Measurements from ENCODE around the gene BARD1.
"Not testable (repeated sequence)": the region's sequence is repeated elsewhere in the genome, so short reads cannot be mapped to it uniquely, and the experiment has no call there.

The BARD1 gene

DNA sequence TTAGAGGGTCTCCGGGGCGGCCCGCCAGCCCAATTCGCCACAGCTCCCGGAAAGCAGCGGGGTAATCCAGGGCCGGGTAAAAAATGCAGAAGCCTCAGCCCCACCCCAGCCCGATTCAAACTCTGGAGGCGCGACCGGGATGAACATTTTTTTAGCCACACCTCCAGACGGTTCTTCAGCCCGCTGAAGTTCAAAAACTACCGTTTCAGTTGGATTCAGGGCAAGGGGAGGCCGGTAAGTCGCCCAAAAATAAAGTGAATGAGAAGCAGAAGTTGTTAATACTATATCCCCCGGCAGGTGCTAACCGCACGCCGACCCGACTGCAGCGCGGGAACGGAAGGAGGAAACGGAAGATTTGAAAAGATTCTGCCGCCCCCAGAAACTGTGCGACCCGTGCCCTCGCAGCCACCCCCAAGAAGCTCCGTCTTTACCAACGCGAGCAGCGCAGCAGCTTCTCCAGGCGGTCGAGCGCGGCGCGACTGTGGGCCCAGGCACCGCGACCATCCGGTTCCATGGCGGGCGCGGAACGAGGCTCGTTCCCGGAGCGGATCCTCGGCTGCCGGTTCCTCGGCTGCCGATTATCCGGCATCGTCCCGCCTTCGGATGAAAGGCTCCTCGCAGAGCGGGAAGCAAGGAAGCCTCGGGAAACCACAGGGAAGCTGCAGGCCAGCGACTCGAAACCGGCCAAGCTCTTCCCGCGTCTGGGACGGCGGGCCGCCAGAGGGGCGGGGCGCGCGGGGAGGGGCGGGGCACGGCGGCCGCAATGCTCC lies at the start of gene BARD1:
Gene BARD1, minus strand, starts transcription at position 703 of the 770 bp plus-strand sequence. Its CDS starts 114 bp downstream, at position 589.
- FAIRE-seq: no peak

DNA sequence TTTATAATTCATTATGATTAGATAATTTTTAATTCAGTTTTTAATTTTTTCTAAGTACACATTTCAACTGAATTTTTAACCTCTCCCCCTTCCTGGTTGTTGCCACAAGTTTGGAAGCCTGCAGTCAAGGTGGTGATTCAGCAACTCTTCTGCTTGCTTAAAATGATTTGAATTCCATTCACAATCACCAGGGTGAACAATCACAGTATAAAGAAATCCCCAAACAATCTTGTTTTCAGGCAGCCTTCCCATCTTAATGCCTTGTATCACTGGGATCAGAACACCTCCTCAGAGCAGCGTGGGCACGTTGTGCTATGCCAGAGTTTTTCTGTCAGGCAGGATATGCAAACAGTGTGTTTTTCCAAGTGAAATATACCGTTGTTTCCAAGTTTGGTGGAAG lies 46.7 kb upstream of the BARD1 start:
- no peak for FAIRE-seq

DNA sequence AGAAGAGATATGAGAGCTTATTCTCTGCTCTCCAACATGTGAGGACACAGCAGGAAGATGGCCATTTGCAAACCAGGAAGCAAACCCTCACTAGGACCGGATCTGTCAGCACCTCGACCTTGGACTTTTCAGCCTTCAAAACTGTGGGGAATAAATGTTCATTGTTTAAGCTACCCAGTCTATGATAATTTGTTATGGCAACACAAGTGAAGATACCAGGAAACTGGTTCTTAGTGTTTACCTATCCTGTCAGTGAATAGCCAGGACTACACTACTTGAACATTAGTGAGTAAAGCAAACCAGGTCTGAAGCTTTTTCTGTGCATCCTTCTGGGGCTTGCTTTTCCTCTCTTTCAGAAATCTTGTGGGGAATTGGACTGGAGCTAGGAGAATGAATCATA lies 44.4 kb upstream of the BARD1 start:
- FAIRE-seq: no peak

DNA sequence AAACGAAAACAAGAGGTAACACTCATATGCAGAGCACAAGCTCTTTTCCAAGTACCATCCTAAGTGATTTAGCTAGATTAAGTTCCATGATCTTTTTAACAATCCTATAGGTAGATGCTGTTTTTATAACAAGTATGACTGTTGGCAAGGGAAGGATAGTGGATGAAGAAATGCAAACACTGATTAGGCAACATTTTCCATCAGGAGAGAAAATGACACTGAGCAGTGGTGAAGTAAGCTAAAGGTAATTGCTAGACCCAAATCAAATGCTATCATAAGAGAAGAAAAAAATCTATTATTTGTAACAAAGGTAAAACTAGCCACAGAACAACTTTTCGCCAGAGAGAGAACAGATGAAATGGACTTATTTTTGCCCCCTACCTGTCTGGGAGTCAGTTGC lies 34.3 kb upstream of the BARD1 start:
- no peak for FAIRE-seq

DNA sequence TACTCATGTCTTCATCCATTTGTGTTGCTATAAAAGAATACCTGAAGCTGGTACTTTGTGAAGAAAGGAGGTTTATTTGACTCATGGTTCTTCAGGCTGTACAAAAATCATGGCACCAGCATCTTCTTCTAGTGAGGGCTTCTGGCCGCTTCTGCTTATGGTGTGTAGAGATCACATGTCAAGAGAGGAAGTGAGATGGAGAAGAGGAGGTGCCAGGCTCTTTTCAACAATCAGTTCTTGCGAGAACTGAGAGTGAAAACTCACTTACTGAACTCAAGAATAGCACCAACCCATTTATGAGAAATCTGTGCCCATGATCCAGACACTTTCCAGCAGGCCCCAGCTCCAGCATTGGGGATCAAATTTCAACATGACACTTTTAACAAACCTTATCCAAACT lies 30.0 kb upstream of the BARD1 start:
- no peak for FAIRE-seq

DNA sequence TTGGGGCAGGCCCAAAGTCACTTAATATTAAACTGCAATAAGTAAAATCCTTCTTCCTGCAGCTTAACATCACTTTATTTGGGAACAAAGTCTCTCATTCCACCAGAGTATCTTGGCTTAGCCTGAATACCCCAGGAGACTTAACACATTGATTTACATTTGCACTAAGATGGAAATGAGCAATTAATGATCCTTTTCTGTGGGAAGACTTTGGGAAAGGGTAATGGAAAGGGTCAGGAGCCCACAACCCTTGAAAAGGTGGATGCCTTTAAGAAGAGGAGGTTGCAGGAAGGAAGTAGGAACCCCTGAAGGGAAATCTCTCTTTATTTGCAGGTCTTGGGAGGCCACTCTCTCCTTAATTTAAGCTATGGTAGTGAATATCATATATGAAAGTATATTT lies 28.0 kb upstream of the BARD1 start:
- no peak for FAIRE-seq

DNA sequence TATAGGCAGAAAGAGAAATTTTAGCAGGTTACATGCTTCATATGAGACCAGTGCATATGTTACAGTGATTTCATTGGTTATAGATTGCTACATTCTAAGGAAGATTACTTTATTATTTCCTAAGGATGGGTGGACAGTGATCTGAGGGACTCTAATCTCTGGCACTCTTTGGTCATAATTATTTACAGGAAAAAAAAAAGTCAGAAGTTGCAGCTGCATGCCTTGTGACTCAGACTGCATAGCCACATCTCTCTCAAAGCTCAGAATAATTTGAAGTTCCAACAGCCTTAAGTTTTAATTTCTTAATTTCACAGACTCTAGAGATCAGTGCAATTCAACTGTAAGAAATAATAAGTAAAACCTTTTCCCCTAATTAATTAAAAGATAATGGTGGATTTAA lies 27.1 kb upstream of the BARD1 start:
- FAIRE-seq: no peak

DNA sequence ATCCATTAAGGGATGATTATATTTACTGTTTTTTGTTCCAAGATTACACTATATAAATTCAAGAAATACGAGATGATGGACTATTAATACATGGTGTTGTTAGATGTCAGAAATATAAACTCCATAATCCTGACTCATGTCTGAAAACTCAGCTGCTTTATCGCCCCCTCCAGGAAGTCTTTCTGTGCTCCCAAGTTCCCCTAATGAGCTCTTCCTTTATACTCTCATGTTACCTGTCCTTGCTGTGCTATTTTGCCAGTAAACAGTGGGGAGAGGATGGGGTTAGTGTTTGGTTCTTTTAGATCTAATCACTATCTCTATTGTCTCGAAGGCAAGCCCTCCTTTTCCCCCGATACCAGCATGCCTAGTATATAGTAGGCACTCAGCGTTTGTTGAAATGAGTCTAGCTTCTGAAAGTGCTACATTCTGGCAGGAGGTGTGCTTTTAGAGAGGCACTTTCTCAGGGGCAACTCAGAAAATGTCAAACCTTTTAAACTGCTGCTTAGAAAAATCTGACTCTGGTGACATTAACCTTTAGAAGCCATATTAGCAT lies 21.4 kb upstream of the BARD1 start:
- FAIRE-seq: no peak

DNA sequence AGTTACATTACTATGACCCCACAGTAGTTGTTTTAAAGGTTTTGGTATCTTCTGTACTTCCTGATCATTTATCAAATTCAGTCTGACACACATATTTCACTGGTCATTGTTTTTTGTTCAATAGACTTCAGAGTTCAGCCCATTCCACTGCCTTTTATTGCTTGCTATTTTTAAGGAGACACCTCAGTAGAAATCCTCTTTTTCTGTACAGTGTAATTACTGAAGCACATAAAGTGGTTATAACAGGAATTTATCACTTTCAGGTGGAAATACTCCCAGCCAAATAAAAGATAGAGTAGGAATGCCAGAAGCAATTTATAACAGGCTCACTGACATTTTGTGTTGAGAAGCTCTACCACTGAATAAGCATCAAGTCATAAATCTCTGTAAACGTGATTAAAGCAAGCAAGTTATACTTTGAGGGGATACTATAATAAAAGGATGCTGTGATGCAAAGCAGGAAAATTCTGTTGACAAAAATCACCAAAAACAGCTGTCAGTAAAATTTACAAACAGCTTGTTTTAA lies 6.6 kb upstream of the BARD1 start:
- no peak for FAIRE-seq

DNA sequence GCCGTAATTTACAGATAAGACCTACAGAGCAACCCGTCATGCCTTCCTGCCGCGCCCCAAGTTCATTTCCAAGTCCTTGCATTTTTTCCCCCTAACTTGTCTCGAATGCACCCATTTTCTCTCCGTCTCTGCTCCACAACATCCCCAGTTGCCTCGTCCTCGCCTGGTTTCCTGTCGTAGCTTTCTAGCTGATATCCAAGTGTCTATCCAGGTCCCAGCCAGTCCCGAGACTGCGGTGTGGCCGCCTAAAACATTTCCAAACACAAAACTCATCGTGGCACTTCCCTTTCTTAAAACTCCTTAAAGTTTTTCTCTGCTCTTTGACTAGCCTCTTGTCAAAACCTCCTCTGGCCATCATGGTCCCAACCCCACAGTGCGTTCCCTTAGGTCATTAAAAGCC lies 1.2 kb upstream of the BARD1 start:
- no peak for FAIRE-seq

DNA sequence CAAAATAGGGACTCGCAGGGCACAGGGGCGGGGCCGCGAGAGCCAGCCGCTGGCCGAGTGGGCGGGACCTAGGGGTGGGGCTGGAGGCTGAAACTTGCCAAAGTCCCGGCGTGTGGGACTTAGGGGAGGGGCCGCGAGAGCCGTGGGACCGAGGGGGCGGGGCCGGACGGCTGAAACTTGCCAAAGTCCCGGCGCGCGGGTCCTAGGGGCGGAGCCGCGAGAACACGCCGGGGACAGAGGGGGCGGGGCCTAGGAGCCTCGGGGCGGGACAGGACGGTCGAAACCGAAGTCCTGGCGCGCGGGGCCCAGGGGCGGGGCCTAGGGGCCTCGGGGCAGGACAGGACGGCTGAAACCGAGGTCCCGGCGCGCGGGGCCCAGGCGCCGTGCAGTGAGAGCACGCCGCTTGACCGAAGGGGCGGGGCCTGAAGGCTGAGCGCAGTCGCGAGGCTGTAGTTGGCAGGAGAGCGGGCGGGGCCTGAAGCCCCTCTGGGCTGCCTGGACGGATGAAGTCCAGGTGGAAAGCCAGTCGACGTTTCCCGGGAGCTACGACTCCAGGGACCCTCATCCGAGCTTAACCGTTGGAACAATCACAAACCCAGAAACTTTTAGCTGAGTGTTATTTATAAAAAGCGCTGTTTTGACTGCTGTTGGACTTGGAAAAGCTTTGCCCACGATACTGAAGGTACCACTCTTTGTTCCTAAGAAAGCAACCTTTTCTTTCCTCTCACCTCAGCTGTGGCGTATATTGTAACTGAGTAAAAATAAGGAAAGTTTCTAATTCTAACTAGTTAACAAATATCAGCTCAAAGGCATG lies 475 bp upstream of the BARD1 start:
- FAIRE-seq: peak; percentile 41

DNA sequence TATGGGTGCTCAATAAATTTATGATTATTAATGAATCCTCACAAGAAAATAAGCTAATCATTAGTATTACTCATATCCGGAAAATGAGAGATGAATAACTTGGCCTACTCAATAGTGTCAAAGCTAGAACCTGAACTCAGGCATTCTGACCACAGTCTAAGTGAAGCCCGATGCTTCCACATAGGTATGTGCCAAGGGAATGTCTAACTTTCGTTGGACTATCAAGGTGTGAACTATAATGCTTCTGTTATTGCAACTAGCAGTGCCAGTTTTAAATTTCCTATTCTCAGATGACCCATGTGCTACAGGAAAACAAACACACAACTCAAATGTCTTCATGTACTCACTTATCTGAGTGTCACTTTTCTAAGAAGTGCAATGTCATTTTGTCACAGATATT lies 1.8 kb downstream of the BARD1 start:
- no peak for FAIRE-seq

DNA sequence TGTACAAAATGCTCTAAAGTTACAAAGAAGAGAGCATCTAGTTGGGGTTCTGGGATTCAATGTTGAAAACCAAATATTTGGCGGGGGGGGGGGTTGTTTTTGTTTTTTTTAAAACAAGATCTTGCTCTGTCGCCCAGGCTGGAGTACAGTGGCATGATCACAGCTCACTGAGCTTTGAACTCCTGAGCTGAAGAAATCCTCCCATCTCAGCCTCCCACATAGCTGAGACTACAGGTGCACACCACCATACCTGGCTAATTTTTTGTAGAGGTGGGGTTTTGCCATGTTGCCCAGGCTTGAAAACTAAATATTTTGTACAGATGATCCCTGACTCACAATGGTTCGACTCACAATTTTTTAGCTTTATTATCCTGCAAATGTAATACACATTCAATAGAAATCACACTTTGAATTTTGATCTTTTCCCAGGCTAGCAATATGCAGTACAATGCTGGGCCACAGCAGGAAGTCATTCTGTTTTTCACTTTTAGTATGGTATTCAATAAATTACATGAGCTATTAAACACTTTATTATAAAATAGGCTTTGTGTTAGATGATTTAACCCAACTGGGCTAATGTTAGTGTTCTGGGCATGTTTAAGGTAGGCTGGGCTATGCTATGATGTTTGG lies 7.6 kb downstream of the BARD1 start:
- FAIRE-seq: no peak

DNA sequence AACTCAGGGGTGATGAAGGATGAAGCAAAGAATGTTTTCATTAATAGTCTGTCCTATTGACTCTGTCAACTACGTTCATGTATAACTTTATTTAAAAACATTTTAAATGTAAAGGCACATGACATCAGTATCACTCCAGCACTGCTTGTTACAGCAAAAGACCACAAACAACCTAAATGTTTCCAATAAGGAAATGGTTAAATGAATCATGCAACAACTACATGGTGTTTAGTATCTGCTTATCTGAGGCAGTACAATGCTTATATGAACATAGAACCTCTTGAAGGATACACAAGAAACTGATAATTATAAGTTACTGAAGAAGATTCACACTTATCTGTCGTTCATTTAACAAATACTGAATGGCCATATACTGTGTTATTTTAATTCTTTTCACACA lies 8.4 kb downstream of the BARD1 start:
- no peak for FAIRE-seq

DNA sequence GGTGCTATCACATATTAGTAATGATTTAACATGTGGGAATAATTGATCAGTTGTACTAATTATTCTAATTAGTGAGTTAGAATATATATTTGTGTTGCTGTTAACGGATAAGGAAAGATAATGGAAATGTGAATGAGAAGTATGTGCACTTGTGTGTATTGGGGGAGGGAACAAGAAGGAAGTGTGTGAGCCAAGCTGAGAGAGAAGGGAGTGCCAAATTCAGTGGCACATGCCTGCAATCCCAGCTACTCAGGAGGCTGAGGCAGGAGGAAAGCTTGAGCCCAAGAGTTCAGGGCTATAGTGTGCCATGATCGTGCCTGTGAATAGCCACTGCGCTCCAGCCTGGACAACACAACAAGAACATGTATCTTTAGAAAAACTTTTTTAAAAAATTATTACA lies 9.3 kb downstream of the BARD1 start:
- no peak for FAIRE-seq

DNA sequence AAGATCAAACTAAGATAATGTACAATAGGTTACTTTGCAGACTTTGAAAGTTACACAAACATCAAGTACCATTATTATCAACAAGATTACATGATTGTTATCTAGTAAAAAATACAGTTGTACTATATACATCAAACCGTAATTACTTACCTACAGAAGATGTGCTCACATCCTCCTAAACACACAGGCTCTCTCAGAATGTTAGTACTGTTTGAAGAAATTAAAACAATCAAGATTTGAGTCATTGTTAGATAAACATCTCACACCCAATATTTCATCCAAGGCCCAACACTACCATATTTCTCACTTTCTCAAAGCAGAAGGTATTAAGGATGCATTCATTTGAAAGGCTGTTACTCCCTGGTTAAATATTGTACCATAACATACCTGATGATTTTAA lies 12.6 kb downstream of the BARD1 start:
- FAIRE-seq: no peak

DNA sequence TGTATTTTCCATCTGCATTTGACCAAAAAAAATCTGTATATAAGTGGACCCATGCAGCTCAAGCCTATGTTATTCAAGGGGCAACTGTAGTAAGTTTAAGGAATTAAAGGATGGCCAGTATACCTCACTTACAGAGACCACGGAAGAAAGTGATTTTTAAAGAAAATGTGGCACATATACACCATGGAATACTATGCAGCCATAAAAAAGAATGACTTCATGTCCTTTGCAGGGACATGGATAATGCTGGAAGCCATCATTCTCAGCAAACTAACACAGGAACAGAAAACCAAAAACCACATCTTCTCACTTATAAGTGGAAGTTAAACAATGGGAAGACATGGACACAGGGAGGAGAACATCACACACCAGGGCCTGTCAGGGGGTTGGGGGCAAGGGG lies 26.3 kb downstream of the BARD1 start:
- FAIRE-seq: not testable (repeated sequence)

DNA sequence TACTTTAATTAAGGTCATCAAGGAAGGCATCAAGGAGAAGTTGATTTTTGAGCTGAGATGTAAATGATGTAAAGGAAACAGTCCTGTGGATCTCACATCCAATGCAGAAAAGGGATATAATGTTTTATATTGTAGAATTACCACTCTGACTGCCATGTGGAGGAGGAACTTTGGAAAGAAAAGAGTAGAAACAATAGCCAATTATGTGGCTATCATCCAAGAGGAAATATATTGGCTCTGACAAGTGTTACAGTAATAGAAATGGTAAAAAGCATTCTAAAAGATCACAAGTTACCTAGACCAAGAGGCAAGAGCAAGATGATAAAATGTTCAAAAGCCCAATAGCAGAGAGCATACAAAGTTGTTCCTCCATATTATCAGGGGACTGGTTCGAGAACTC lies 26.8 kb downstream of the BARD1 start:
- no peak for FAIRE-seq

DNA sequence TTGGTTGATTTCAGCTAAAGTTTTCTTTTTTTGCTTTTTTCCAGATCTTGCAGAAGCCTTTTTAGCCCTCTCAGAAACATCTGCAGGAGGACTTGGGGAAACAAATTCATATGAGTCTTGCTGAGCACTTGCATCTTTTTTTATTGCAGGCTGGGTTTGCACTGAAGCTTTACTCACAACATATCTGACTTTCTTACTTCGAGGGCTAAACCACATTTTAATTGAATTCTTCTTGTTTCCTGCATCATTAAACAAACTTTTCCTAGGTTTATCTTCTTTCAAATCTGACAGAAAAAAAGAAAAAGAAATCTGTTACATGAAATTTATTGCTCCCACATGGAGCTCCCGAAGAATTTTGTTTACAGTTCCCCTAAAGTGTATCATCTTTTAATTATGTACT lies 28.3 kb downstream of the BARD1 start:
- FAIRE-seq: no peak

DNA sequence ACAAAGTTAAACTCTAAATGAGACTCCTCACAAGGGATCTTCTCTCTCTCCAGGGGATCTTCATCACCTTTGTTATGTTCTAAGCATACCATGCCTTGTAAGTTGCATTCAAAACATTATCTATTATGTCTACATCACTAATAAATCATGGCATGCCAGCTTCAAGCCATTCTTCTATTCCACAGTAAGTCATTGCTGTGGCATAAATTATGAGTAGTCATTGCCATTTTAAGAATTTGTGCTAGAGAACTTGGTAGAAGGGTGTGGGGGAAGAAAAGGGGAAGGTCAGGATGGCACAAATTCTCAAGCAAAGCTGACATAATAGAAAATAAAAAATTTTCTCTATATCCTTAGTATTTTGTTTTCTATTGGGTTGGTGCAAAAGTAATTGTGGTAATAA lies 33.5 kb downstream of the BARD1 start:
- FAIRE-seq: no peak

DNA sequence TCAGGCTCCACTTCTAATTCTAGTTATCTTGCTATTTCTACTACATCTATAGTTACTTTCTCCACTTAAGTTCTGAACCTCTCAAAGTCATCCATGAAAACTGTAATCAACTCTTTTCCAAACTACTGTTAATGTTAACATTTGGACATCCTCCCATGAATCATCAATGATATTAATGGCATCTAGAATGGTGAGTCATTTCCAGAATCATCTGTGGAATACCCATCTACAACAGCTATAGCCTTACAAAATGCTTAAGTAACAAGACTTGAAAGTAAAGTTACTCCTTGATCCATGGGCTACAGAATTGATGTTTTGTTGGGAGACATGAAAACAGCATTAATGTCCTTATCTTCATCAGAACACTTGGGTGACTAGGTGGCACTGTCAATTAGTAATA lies 35.4 kb downstream of the BARD1 start:
- no peak for FAIRE-seq

DNA sequence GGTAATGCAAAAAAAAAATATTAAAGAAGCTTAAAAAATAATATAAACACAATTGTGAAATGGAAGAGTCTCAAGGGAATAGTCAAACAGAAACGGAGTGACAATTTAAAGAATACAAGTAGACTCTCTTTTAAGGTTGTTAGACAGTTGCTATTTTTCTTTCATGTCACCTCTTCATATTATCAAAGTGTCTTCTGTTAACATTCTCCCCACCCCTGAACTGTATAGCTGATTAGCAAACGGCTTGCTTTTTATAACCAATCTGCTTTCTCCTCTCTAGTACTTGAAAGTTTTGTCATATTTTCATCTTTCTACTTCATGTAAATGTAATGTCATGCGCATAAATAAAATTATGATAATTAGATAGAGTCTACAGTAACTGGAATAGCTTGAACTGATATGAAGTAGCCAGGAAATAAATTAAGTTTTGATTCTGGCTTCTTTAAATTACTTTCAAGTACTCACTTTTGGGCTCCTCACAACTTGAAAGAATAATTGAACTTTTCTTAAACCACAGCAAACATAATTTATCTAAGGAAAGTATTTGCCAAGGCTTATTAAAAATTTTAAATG lies 37.0 kb downstream of the BARD1 start:
- FAIRE-seq: no peak

DNA sequence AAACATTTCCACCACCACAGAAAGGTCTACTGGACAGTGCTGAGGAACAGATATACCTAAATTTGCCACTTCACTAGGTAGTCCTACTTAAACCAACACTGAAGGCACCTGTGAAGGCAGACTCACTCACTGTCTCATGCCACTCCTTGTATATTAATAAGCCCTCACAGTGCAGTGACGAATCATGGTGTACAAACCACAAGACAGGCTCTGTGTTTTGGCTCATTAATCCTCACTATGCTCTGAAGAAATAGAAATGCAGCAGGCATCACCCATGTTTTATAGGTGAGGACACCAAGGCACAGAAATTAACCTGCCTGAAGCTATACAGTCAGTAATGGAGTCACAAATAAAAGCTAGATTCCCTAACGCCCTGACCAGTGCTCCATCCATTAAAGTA lies 44.3 kb downstream of the BARD1 start:
- FAIRE-seq: no peak

Data from TTC549 (cell line).